Endothelial cell of umbilical vein (primary cell): Measurements from ENCODE around the gene TWIST2.

Source experiments
- POLR2A ChIP-seq: IDR thresholded peaks from 2 replicates; pipeline ENCODE4 v1.6.1; 2012; ENCODE audit warnings: low read depth, mild to moderate bottlenecking, control low read depth, low read length
- TF ChIP-seq, protein P1 (sequence below), 2 donors: IDR thresholded peaks; 1 replicate in 1 of 2; 2 replicates in 1 of 2; pipeline ENCODE4 v1.5.1; 2011; ENCODE audit warnings: low read length in 2 of 2, mild to moderate bottlenecking in 2 of 2, moderate library complexity in 2 of 2, control low read depth in 1 of 2, inconsistent platforms in 1 of 2, low read depth in 1 of 2; ENCODE audit not compliant: insufficient read depth in 1 of 2; ENCODE audit errors: extremely low read depth in 1 of 2

DNA sequence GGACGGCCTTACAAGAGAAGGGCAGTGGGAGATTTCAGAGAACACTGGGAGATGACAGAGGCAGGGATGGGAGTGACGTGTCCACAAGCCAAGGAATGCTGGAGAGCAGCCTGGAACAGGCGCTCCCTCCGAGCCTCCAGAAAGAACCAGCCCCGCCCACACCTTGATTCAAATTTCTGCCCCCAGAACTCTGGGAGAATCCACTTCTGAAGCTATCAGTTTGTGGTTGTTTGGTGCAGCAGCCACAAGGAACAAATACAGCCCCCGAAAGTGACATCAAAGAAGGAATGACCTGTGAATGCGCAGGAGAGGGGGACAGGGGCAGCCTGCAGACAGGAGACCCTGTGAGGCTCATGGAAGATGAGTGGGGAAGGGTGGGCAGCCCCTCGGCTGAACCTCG is 67.3 kb downstream of the TWIST2 start:
- TF ChIP-seq, protein P1, sequence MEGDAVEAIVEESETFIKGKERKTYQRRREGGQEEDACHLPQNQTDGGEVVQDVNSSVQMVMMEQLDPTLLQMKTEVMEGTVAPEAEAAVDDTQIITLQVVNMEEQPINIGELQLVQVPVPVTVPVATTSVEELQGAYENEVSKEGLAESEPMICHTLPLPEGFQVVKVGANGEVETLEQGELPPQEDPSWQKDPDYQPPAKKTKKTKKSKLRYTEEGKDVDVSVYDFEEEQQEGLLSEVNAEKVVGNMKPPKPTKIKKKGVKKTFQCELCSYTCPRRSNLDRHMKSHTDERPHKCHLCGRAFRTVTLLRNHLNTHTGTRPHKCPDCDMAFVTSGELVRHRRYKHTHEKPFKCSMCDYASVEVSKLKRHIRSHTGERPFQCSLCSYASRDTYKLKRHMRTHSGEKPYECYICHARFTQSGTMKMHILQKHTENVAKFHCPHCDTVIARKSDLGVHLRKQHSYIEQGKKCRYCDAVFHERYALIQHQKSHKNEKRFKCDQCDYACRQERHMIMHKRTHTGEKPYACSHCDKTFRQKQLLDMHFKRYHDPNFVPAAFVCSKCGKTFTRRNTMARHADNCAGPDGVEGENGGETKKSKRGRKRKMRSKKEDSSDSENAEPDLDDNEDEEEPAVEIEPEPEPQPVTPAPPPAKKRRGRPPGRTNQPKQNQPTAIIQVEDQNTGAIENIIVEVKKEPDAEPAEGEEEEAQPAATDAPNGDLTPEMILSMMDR (IDR thresholded peaks at IDR 0.05; ENCODE audit: extremely low read depth in 1 of 2, insufficient read depth in 1 of 2, low read depth in 1 of 2, low read length in 2 of 2), result no peak
- no peak for TF ChIP-seq POLR2A
